Loucy (cell line): ENCODE measurements around the gene DHRS7C.
A peak's percentile ranks its signal among the peaks of the same experiment; 100 is the strongest.

Experiments used
- H2AFZ ChIP-seq: fragments of 200-600 bp; sonication (generic); 2 replicates; pipeline ENCODE4 v1.6.0; 2016; ENCODE audit warnings: antibody characterized with exemption, mild to moderate bottlenecking, low read length, moderate library complexity
- H3F3A ChIP-seq: fragments of 200-600 bp; 2 replicates; pipeline ENCODE4 v1.6.0; 2016; ENCODE audit warnings: antibody characterized with exemption, low read depth, mild to moderate bottlenecking
- H3K27me3 ChIP-seq: fragments of 200-600 bp; sonication (generic); 2 replicates; pipeline ENCODE4 v1.6.1; 2014; ENCODE audit warnings: low read length, mild to moderate bottlenecking; ENCODE audit not compliant: insufficient read depth, poor library complexity, severe bottlenecking
- H3K36me3 ChIP-seq: fragments of 200-600 bp; sonication (generic); 2 replicates; pipeline ENCODE4 v1.6.1; 2016; ENCODE audit warnings: low read length; ENCODE audit not compliant: insufficient read depth
- H3K4me1 ChIP-seq: fragments of 200-600 bp; sonication (generic); 2 replicates; pipeline ENCODE4 v1.5.1; 2014; ENCODE audit warnings: low read length, mild to moderate bottlenecking; ENCODE audit not compliant: insufficient read depth, poor library complexity, severe bottlenecking
- H3K4me2 ChIP-seq: fragments of 200-600 bp; sonication (generic); 2 replicates; pipeline ENCODE4 v1.6.0; 2014; ENCODE audit warnings: antibody characterized with exemption, low read length, low read depth, mild to moderate bottlenecking; ENCODE audit not compliant: poor library complexity, severe bottlenecking
- H3K4me3 ChIP-seq: fragments of 200-600 bp; sonication (generic); 2 replicates; pipeline ENCODE4 v1.5.1; 2014; ENCODE audit warnings: low read length, mild to moderate bottlenecking, mixed read lengths; ENCODE audit not compliant: poor library complexity, severe bottlenecking
- H3K79me2 ChIP-seq: fragments of 200-600 bp; sonication (generic); 2 replicates; pipeline ENCODE4 v1.6.1; 2014; ENCODE audit warnings: low read length; ENCODE audit not compliant: insufficient read depth
- H3K9ac ChIP-seq: fragments of 200-600 bp; sonication (generic); 2 replicates; pipeline ENCODE4 v1.6.0; 2014; ENCODE audit warnings: mild to moderate bottlenecking, low read depth, low read length, moderate library complexity; ENCODE audit not compliant: poor library complexity, severe bottlenecking
- H3K9me2 ChIP-seq: fragments of 200-600 bp; sonication (generic); replicated peaks from 2 replicates; pipeline ENCODE4 v1.6.1; 2016; ENCODE audit warnings: low read depth, low read length, mixed read lengths
- H3K9me3 ChIP-seq: fragments of 200-600 bp; sonication (generic); 2 replicates; pipeline ENCODE4 v1.6.1; 2014; ENCODE audit warnings: mild to moderate bottlenecking, antibody characterized with exemption, low read length, low read depth; ENCODE audit not compliant: insufficient read depth
- H4K20me1 ChIP-seq: fragments of 200-600 bp; sonication (generic); 2 replicates; pipeline ENCODE4 v1.6.0; 2014; ENCODE audit warnings: antibody characterized with exemption, low read length, mild to moderate bottlenecking; ENCODE audit not compliant: insufficient read depth, poor library complexity, severe bottlenecking
- CTCF ChIP-seq: fragments of 200-600 bp; sonication (generic); conservative IDR thresholded peaks from 2 replicates; pipeline ENCODE4 v1.5.1; 2014; ENCODE audit warnings: mild to moderate bottlenecking, antibody characterized with exemption, low read length
- EZH2phosphoT487 ChIP-seq: fragments of 200-600 bp; IDR thresholded peaks from 2 replicates; pipeline ENCODE4 v1.6.1; 2018; ENCODE audit warnings: antibody characterized with exemption, mild to moderate bottlenecking, moderate library complexity, borderline replicate concordance

The DHRS7C gene

GRCh38 chr17:9828296-9829295 is 37.2 kb upstream of the DHRS7C start:
- H3K36me3 ChIP-seq: no peaks in the 10 kb centered on the region
- no peak for TF ChIP-seq EZH2phosphoT487
- TF ChIP-seq CTCF: no peak
- no peaks in the 10 kb centered on the region for H3K9me3 ChIP-seq
- H3K4me3 ChIP-seq: no peak overlapping the region
- no peaks in the 10 kb centered on the region for H3K4me1 ChIP-seq
- no peaks in the 10 kb centered on the region for H3K9me2 ChIP-seq
- no peaks in the 10 kb centered on the region for H3K27me3 ChIP-seq
- H3K4me2 ChIP-seq: no peak overlapping the region
- no peaks in the 10 kb centered on the region for H3K79me2 ChIP-seq
- H3F3A ChIP-seq: no peaks in the 10 kb centered on the region
- H2AFZ ChIP-seq: no peak overlapping the region
- H4K20me1 ChIP-seq: no peaks in the 10 kb centered on the region
- no peak overlapping the region for H3K9ac ChIP-seq

GRCh38 chr17:9825641-9826150 is 34.3 kb upstream of the DHRS7C start, which contains the start of gene GLP2R:
TSS of gene GLP2R (plus strand) at chr17:9825924. CDS start at chr17:9826064, 140 bp downstream.
- Histone ChIP-seq H4K20me1 (no peaks in the 10 kb centered on the region), H3K9me3 (no peaks in the 10 kb centered on the region), H3K4me1 (no peaks in the 10 kb centered on the region), H2AFZ (0 out of 2 replicates have a peak within 1 kb of the TSS, but pooled peaks have one; percentile 17), H3K4me3 (no peak within 1 kb of the TSS), H3K79me2 (no peaks in the 10 kb centered on the region), H3K36me3 (no peaks in the 10 kb centered on the region), H3K9me2 (no peaks in the 10 kb centered on the region), H3F3A (no peaks in the 10 kb centered on the region), H3K4me2 (no peak within 1 kb of the TSS), H3K9ac (no peak within 1 kb of the TSS), H3K27me3 (no peaks in the 10 kb centered on the region)
- TF ChIP-seq CTCF: no peak

GRCh38 chr17:9824797-9825338 is 33.5 kb upstream of the DHRS7C start:
- Histone ChIP-seq H3K36me3 (no peaks in the 10 kb centered on the region), H3K4me3 (no peak overlapping the region), H3K27me3 (no peaks in the 10 kb centered on the region), H4K20me1 (no peaks in the 10 kb centered on the region), H3F3A (no peaks in the 10 kb centered on the region), H3K9ac (no peak overlapping the region), H3K4me2 (no peak overlapping the region), H3K9me2 (no peaks in the 10 kb centered on the region), H3K4me1 (no peaks in the 10 kb centered on the region), H2AFZ (0 out of 2 replicates have a peak overlapping the region, but pooled peaks have one; percentile 17), H3K79me2 (no peaks in the 10 kb centered on the region), H3K9me3 (no peaks in the 10 kb centered on the region)
- TF ChIP-seq EZH2phosphoT487 (no peak), CTCF (no peak)
